ENCODE data around the gene ETS1.

DNA sequence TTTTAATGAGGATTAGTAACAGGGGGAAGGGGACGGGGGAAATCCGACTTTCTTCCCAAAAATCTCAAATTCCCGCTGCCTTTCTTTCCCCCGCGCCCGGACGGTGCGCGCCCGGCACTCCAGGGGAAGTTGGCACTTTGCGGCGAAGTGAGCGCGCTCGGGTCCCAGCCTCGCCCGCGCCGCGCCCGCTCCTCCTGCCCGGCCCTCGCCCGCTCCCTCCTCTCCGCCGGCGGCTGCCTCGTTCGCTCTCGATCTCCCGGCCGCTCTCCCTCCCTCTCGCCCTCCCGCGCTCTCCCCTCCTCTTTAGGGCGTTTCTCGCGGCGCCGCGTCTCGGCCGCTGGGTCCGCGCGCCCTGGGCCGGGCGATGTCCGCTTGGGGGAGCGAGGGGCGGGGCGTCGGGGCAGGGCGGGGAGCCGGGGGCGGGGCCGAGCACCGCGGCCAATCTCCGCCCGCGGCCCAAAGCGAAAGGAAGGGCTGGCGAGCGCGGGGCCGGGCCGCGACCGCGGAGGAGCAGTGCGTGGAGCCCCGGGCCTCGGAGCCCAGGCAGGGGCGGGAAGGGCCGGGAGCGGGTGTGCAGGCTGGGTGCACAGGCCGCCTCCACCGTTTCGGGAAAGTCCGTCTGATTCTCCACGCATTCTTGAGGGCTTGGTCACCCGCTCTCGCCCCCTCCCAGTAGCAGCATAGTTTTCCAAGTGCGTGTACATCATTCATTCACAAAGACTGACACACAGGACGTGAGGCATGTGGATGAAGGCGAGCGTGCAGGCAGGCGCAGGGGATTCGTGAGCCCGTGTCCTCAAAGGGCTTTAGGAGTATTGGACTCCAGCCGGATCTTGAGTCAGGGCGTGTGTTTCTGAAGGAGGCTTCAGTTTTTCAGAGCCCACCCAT is 65.1 kb downstream of the ETS1 start:
- TF ChIP-seq, protein P1, sequence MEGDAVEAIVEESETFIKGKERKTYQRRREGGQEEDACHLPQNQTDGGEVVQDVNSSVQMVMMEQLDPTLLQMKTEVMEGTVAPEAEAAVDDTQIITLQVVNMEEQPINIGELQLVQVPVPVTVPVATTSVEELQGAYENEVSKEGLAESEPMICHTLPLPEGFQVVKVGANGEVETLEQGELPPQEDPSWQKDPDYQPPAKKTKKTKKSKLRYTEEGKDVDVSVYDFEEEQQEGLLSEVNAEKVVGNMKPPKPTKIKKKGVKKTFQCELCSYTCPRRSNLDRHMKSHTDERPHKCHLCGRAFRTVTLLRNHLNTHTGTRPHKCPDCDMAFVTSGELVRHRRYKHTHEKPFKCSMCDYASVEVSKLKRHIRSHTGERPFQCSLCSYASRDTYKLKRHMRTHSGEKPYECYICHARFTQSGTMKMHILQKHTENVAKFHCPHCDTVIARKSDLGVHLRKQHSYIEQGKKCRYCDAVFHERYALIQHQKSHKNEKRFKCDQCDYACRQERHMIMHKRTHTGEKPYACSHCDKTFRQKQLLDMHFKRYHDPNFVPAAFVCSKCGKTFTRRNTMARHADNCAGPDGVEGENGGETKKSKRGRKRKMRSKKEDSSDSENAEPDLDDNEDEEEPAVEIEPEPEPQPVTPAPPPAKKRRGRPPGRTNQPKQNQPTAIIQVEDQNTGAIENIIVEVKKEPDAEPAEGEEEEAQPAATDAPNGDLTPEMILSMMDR (IDR thresholded peaks at IDR 0.05; ENCODE audit: insufficient read depth, low read length): no peak
- TF ChIP-seq POLR2AphosphoS5 (IDR thresholded peaks at IDR 0.05; ENCODE audit: low read depth) (peak; percentile 73), GABPA (IDR thresholded peaks at IDR 0.05; ENCODE audit: low read depth) (no peak), SPI1 (IDR thresholded peaks at IDR 0.05; ENCODE audit: borderline replicate concordance, low read depth) (no peak)
- TF ChIP-seq, protein P2, sequence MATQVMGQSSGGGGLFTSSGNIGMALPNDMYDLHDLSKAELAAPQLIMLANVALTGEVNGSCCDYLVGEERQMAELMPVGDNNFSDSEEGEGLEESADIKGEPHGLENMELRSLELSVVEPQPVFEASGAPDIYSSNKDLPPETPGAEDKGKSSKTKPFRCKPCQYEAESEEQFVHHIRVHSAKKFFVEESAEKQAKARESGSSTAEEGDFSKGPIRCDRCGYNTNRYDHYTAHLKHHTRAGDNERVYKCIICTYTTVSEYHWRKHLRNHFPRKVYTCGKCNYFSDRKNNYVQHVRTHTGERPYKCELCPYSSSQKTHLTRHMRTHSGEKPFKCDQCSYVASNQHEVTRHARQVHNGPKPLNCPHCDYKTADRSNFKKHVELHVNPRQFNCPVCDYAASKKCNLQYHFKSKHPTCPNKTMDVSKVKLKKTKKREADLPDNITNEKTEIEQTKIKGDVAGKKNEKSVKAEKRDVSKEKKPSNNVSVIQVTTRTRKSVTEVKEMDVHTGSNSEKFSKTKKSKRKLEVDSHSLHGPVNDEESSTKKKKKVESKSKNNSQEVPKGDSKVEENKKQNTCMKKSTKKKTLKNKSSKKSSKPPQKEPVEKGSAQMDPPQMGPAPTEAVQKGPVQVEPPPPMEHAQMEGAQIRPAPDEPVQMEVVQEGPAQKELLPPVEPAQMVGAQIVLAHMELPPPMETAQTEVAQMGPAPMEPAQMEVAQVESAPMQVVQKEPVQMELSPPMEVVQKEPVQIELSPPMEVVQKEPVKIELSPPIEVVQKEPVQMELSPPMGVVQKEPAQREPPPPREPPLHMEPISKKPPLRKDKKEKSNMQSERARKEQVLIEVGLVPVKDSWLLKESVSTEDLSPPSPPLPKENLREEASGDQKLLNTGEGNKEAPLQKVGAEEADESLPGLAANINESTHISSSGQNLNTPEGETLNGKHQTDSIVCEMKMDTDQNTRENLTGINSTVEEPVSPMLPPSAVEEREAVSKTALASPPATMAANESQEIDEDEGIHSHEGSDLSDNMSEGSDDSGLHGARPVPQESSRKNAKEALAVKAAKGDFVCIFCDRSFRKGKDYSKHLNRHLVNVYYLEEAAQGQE (IDR thresholded peaks at IDR 0.05; ENCODE audit: insufficient replicate concordance, low read depth): peak; percentile 27

Measured in HL-60 (cell line).